HG02938 (cell line): Measurements from ENCODE around the gene CD58.

Source experiments
- ATAC-seq: cut with Tn5 transposase; IDR thresholded peaks from one replicate; pipeline ENCODE4 v1.9.1; 2021; ENCODE audit warnings: mild to moderate bottlenecking, moderate library complexity; ENCODE audit not compliant: unreplicated experiment

The CD58 gene

GRCh38 chr1:116494353-116494692, 76.5 kb downstream of the CD58 start:
- ATAC-seq = no peak

GRCh38 chr1:116493484-116494352, 77.1 kb downstream of the CD58 start:
- ATAC-seq = no peak

- no peak for ATAC-seq
Measured at GRCh38 chr1:116493036-116493435, 77.8 kb downstream of the CD58 start.

GRCh38 chr1:116492358-116492811, 78.4 kb downstream of the CD58 start:
- no peak for ATAC-seq

DNA sequence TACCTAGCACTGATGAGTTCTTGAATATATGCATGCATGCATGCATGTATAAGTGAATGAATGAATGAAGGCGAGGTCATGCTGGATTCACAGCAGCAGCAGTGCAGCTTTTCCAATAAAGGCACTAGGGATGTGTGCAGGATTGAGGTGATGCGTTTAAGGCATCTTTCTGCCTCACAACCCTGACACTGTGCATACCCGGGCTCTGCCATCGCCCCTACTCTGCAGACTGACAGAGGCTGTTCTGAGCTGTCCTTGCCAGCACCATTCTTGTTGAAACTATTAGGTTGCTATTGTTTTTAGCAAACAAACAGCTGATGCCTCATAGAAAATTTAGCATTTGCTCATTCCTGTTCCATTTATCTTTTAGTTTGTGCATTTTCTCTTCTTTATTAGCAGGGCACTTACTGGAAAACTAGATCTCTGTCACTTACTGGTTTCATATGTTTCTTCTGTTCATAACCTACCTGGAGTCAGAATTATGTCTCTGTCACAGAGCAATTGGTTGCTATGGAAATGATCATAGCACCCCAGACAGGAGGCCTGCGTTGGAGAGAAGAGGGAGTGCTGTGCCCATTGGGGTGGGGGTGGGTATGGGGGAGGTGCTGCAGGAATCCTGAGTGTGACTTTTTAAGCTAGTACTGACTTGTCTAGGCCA, 79.0 kb downstream of the CD58 start:
- ATAC-seq = no peak

GRCh38 chr1:116490588-116490987, 80.2 kb downstream of the CD58 start:
- no peak for ATAC-seq

GRCh38 chr1:116489231-116489697, 81.6 kb downstream of the CD58 start:
- no peak for ATAC-seq

- ATAC-seq = no peak
Measured at GRCh38 chr1:116488071-116488470, 82.8 kb downstream of the CD58 start.

DNA sequence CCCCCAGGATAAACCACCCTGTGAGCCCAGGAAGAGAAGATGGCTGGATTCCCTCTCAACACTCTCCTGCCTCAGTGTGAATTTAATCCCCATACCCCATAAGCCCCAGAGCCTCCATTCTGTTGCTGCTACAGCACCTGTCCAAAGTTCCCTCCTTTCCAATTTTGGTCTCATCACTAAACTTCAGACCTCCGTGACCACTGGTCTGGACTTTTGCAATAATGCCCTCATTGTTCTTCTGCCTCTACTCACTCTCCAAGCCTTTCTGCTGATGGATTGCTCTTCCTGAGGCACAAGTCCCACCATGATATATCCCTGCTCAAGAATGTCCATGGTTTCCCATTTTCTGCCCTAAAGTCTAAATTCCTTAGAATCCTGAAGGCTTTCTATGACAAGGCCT, 83.2 kb downstream of the CD58 start:
- ATAC-seq = no peak

GRCh38 chr1:116487031-116487430, 83.8 kb downstream of the CD58 start:
- ATAC-seq = no peak

DNA sequence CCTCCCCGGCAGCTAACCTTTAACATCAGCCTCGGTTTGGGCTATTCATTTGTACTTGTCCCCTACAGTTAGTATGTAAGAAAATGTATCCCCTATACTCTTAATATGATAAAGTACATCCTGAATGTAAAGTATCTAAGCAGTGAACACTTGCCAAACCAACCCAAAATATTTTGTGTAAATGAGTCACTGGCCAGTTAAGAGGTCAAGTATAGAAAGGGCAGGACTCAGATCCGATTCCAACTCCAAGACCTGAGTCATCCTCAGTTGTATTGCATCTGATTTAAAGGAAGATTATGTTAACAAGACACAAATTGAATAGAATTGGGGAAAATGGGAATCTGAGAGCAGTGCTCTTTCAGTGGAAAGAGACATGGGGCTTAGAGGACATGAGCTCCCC, 84.4 kb downstream of the CD58 start:
- no peak for ATAC-seq

- no peak for ATAC-seq
Measured at GRCh38 chr1:116485976-116486375, 84.8 kb downstream of the CD58 start.

GRCh38 chr1:116485071-116485735, 85.6 kb downstream of the CD58 start:
- peak; percentile 77 for ATAC-seq

GRCh38 chr1:116483481-116484309, 87.1 kb downstream of the CD58 start:
- ATAC-seq = no peak

GRCh38 chr1:116482490-116482889, 88.3 kb downstream of the CD58 start:
- no peak for ATAC-seq

DNA sequence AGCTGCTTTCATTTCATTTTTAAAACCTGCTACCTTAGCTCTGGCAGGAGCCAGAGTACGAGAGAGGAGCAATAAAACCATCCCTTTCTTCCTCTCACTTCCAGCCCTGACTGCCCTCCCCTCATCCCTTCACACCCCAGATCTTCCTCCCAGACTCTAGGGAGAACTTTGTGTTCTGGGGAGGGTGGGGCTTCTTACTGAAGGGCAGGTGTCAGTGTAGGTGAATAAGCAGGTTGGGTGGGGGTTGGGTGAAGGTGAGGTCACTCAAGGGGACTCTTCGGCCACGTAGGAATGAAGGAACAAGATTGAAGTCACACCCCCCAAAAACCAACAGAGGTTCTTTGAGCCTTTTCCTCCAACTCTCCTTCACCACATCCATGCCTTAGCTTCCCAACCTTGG, 88.9 kb downstream of the CD58 start:
- ATAC-seq = no peak

DNA sequence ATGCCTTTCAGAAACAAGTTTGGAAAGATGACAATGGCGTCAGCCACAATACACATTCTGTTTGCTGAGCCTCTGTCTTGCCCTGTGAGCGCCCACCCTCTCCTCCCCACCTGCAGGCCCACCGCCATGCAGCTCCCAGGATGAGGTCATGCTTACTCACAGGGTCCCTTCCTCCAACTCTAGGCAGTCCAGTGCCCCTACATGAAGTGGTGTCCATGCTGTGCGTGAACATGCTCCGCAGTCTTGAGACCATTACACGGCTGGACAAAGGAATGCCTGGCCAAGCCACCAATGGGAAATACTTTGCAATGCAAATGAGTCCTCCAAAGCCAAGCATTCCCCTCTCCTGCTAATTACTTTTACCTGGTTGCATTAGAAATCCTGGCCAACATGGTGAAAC, 92.2 kb downstream of the CD58 start:
- ATAC-seq = no peak

DNA sequence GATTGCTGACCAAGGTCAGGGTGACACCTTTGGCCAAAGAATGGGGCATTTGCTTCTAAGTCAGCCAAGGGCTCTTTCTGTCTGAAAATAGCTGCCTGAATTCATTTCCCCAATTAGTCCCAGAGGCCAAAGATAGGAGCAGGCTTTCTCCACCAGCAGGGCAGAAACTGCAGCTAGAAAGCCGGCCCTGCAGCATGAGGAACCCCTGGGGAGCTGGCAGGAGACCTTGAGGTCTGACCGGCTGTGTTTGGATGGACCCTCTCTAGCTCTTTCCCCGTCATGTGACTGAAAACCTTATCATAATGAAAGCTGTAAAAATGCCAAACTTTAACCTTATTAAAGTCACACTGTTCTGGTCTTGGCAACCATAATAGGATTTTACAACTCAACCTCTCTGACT, 93.4 kb downstream of the CD58 start:
- no peak for ATAC-seq

GRCh38 chr1:116476321-116476720, 94.5 kb downstream of the CD58 start:
- ATAC-seq = no peak

DNA sequence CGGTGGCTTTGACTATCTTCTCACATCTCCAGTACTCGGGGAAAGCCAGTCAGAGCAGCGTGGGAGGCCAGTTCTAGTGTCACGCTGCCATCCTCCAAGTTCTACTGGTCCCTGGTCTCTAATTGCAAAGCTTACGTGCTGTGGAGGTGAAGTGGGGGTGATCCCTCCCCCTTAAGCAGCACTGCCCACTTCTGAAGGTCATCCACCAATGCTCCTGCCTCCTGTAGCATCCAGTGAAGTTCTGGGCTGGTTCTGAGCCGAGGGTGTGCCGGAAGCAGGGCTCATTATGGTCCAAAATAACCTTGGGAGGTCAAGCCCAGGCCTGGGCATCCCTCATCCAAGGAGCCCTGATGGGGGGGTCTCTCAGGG, 95.0 kb downstream of the CD58 start:
- ATAC-seq = no peak
